OCI-LY3 (cell line): ENCODE data around the gene ADSS1.

Experiments used
- EZH2phosphoT487 ChIP-seq: fragments of 200-600 bp; shearing (Covaris generic); IDR thresholded peaks from 2 replicates; pipeline ENCODE4 v1.6.1; 2018; ENCODE audit warnings: antibody characterized with exemption, mixed run types, low read depth
- TF ChIP-seq, protein P1 (sequence below): fragments of 200-600, 300-600 bp; sonication (generic); IDR thresholded peaks from 2 replicates; pipeline ENCODE4 v1.5.1; 2014; ENCODE audit warnings: antibody characterized with exemption, low read length, low read depth

GRCh38 chr14:104778694-104779331 is 54.8 kb downstream of the ADSS1 start:
- TF ChIP-seq, protein P1, sequence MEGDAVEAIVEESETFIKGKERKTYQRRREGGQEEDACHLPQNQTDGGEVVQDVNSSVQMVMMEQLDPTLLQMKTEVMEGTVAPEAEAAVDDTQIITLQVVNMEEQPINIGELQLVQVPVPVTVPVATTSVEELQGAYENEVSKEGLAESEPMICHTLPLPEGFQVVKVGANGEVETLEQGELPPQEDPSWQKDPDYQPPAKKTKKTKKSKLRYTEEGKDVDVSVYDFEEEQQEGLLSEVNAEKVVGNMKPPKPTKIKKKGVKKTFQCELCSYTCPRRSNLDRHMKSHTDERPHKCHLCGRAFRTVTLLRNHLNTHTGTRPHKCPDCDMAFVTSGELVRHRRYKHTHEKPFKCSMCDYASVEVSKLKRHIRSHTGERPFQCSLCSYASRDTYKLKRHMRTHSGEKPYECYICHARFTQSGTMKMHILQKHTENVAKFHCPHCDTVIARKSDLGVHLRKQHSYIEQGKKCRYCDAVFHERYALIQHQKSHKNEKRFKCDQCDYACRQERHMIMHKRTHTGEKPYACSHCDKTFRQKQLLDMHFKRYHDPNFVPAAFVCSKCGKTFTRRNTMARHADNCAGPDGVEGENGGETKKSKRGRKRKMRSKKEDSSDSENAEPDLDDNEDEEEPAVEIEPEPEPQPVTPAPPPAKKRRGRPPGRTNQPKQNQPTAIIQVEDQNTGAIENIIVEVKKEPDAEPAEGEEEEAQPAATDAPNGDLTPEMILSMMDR = no peak
- TF ChIP-seq EZH2phosphoT487 = no peak
